HL-60 (cell line): Measurements from ENCODE around the gene NHSL2.

Source experiments
- DNase-seq, 2 experiments: peaks; one replicate each; pipeline ENCODE4 v3.0.0-alpha.2; 2010 to 2020; ENCODE audit warnings: low read depth in 1 of 2, low spot score in 1 of 2
- H3K27ac ChIP-seq: fragments of 250-450 bp; sonication (Bioruptor Pico); replicated peaks from 2 replicates; pipeline ENCODE4 v1.5.1; 2020; ENCODE audit warnings: mild to moderate bottlenecking, moderate library complexity
- H3K27me3 ChIP-seq: fragments of 250-450 bp; sonication (Bioruptor Pico); 2 replicates; pipeline ENCODE4 v1.5.1; 2021; ENCODE audit warnings: mild to moderate bottlenecking, moderate library complexity; ENCODE audit not compliant: insufficient read depth, poor library complexity, severe bottlenecking
- H3K4me3 ChIP-seq: replicated peaks from 2 replicates; pipeline ENCODE4 v1.5.1; 2011; ENCODE audit warnings: mild to moderate bottlenecking, control low read depth, low read length; ENCODE audit not compliant: insufficient read depth
- GABPA ChIP-seq: IDR thresholded peaks from 2 replicates; pipeline ENCODE4 v1.6.1; 2012; ENCODE audit warnings: low read depth
- POLR2AphosphoS5 ChIP-seq: IDR thresholded peaks from 2 replicates; pipeline ENCODE4 v1.6.1; 2012; ENCODE audit warnings: low read depth
- SPI1 ChIP-seq: IDR thresholded peaks from 2 replicates; pipeline ENCODE4 v1.6.1; 2012; ENCODE audit warnings: low read depth, mild to moderate bottlenecking, borderline replicate concordance
- TF ChIP-seq, protein P1 (sequence below): IDR thresholded peaks from 2 replicates; pipeline ENCODE4 v1.6.1; 2012; ENCODE audit warnings: low read depth; ENCODE audit not compliant: insufficient replicate concordance
- TF ChIP-seq, protein P2 (sequence below): IDR thresholded peaks from one replicate; pipeline ENCODE4 v1.5.1; 2011; ENCODE audit warnings: low read length, control low read depth, inconsistent platforms; ENCODE audit not compliant: insufficient read depth

The NHSL2 gene

GRCh38 chrX:72051589-72051988 is 140.9 kb downstream of the NHSL2 start:
- no peak overlapping the region for H3K27ac ChIP-seq
- DNase-seq, result no peak
- no peaks in the 10 kb centered on the region for H3K27me3 ChIP-seq
- TF ChIP-seq, protein P1, sequence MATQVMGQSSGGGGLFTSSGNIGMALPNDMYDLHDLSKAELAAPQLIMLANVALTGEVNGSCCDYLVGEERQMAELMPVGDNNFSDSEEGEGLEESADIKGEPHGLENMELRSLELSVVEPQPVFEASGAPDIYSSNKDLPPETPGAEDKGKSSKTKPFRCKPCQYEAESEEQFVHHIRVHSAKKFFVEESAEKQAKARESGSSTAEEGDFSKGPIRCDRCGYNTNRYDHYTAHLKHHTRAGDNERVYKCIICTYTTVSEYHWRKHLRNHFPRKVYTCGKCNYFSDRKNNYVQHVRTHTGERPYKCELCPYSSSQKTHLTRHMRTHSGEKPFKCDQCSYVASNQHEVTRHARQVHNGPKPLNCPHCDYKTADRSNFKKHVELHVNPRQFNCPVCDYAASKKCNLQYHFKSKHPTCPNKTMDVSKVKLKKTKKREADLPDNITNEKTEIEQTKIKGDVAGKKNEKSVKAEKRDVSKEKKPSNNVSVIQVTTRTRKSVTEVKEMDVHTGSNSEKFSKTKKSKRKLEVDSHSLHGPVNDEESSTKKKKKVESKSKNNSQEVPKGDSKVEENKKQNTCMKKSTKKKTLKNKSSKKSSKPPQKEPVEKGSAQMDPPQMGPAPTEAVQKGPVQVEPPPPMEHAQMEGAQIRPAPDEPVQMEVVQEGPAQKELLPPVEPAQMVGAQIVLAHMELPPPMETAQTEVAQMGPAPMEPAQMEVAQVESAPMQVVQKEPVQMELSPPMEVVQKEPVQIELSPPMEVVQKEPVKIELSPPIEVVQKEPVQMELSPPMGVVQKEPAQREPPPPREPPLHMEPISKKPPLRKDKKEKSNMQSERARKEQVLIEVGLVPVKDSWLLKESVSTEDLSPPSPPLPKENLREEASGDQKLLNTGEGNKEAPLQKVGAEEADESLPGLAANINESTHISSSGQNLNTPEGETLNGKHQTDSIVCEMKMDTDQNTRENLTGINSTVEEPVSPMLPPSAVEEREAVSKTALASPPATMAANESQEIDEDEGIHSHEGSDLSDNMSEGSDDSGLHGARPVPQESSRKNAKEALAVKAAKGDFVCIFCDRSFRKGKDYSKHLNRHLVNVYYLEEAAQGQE, result no peak
- TF ChIP-seq, protein P2, sequence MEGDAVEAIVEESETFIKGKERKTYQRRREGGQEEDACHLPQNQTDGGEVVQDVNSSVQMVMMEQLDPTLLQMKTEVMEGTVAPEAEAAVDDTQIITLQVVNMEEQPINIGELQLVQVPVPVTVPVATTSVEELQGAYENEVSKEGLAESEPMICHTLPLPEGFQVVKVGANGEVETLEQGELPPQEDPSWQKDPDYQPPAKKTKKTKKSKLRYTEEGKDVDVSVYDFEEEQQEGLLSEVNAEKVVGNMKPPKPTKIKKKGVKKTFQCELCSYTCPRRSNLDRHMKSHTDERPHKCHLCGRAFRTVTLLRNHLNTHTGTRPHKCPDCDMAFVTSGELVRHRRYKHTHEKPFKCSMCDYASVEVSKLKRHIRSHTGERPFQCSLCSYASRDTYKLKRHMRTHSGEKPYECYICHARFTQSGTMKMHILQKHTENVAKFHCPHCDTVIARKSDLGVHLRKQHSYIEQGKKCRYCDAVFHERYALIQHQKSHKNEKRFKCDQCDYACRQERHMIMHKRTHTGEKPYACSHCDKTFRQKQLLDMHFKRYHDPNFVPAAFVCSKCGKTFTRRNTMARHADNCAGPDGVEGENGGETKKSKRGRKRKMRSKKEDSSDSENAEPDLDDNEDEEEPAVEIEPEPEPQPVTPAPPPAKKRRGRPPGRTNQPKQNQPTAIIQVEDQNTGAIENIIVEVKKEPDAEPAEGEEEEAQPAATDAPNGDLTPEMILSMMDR, result no peak
- TF ChIP-seq GABPA, result no peak
- TF ChIP-seq SPI1, result no peak
- TF ChIP-seq POLR2AphosphoS5, result no peak
- no peak overlapping the region for H3K4me3 ChIP-seq

GRCh38 chrX:72052415-72053090 is 141.9 kb downstream of the NHSL2 start:
- Histone ChIP-seq H3K27me3 (no peaks in the 10 kb centered on the region), H3K4me3 (no peak overlapping the region), H3K27ac (no peak overlapping the region)
- no peak for DNase-seq
- TF ChIP-seq, protein P2, result no peak
- TF ChIP-seq, protein P1, result no peak
- TF ChIP-seq POLR2AphosphoS5 (no peak), SPI1 (no peak), GABPA (no peak)

- Histone ChIP-seq H3K27me3 (no peaks in the 10 kb centered on the region), H3K27ac (no peak overlapping the region)
- TF ChIP-seq, protein P1, result no peak
- no peak for TF ChIP-seq POLR2AphosphoS5
- no peak for TF ChIP-seq SPI1
- no peak for TF ChIP-seq GABPA
- TF ChIP-seq, protein P2, result no peak
These were observed 142.9 kb downstream of the NHSL2 start for GRCh38 chrX:72053508-72053907.

More at GRCh38 chrX:72053508-72053907, 142.9 kb downstream of the NHSL2 start:
- DNase-seq, result no peak
- H3K4me3 ChIP-seq, result no peak overlapping the region
